GM13977 (cell line): ENCODE results near the gene IMPDH2.

Experiments
- DNase-seq: peaks from one replicate; pipeline ENCODE4 v3.0.0; 2012; ENCODE audit warnings: low spot score
- CTCF ChIP-seq: IDR thresholded peaks from 2 replicates; pipeline ENCODE4 v1.5.1; 2012; ENCODE audit warnings: mild to moderate bottlenecking, control low read depth; ENCODE audit not compliant: insufficient read depth; ENCODE audit errors: extremely low read depth, missing control alignments
- in situ Hi-C: fragments of 300-500 bp; cut with MboI; formaldehyde crosslinking; loops from one replicate; pipeline ENCODE4 v1.12.0; 2022; ENCODE audit warnings: low sequenced_read_pairs, low pct_unique_long_range_greater_than_20kb, mixed read lengths, inconsistent platforms; ENCODE audit not compliant: unreplicated experiment

Gene IMPDH2

DNA sequence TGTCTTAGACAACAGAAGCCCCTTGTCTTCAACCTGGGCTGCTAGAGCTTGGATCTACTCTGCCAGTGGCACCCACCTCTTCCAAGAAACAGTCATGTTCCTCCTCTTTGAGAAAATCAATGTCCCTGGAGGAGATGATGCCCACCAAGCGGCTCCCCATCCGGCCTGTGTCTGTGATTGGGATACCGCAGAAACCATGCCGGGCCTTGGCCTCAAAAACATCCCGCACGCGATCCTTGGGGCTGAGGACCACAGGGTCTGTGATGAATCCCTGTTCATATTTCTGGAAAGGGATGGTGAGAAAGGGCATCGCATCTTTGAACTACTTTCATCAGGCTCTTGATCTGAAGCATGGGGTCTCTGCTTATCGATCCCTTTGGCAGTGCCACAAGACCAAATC lies 1.6 kb downstream of the IMPDH2 start:
- DNase-seq, result no peak
- in situ Hi-C loops, result no loop called here
- no peak for TF ChIP-seq CTCF

GRCh38 chr3:49026536-49026935 lies 2.7 kb downstream of the IMPDH2 start:
- no peak for DNase-seq
- no peak for TF ChIP-seq CTCF
- in situ Hi-C loops, result no loop called here

DNA sequence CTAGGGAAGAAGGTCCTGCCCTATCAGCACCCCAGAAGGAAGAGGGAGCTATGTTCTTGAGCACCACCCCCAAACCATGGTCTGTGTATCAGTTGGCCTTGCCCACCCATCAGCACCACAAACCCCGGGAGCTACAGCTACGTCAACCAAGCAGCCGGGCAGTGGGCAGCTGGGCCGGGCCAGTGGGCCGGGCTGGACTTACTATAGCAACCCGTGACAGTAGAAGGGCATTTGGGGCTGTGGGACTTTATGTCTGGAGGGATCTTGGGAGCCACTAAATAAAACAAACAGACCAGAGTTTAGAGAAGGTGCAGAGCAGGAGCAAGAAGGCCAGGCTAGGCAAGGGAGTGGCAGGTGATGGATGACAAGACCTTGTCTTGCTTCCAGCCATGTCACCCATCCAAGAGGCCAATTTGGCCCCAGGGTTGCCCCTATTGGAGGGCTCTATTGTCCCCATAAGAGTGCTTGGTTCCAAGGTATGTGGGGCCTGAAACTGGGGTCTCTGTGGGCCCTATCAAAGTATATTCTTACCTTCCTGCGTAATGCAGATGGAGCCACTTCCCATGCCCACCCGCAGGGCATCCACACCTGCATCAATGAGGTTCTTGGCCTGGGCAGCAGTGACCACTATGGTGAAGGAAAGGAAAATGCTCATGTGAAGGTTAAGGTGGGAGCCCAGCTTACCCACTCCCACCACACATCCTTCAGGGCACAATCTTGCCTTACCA lies 3.2 kb downstream of the IMPDH2 start:
- in situ Hi-C loops, result no loop called here
- DNase-seq, result no peak
- TF ChIP-seq CTCF, result no peak

GRCh38 chr3:49025005-49025792 lies 4.0 kb downstream of the IMPDH2 start:
- no peak for TF ChIP-seq CTCF
- in situ Hi-C loops, result no loop called here
- DNase-seq, result no peak

DNA sequence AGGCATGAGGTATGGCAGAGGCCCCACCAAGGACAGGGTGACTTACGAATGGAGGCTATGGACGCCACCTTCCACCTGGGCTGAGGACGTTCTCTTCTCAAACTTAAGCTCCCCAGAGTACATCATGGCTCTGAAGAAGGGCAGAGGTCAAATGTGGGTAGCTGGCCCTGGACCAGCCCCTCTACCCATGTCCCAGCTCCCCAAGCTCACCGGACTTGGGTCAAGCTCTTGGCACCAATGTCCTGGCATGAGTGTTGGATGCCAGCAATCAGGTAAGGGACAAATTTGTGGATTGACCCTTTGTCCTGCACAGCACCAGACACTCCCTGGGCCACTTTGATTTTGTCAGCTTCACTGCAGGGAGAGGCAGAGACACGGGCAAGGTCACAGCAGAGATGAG lies 4.7 kb downstream of the IMPDH2 start:
- in situ Hi-C loops, result no loop called here
- DNase-seq, result no peak
- TF ChIP-seq CTCF, result no peak

GRCh38 chr3:49023775-49024174 lies 5.4 kb downstream of the IMPDH2 start:
- in situ Hi-C loops, result no loop called here
- DNase-seq, result no peak
- TF ChIP-seq CTCF, result no peak
